Heart left ventricle (tissue), 13 donors: ENCODE measurements around the gene RNF112.

Source experiments
- CTCF ChIP-seq, 12 donors: fragments of 200-600 bp; sonication (generic) in 4 of 12; IDR thresholded peaks; one replicate each; pipeline versions ENCODE4 v1.5.0 to v1.8.0; 2018 to 2022; ENCODE audit warnings: antibody characterized with exemption in 12 of 12, mild to moderate bottlenecking in 5 of 12
- POLR2A ChIP-seq, 2 donors: fragments of 450-650 bp; IDR thresholded peaks; one replicate each; pipeline ENCODE4 v1.6.1; 2017; ENCODE audit warnings: antibody characterized with exemption in 2 of 2, mild to moderate bottlenecking in 2 of 2, moderate library complexity in 2 of 2
- donor health status: ischemic (EF 13 %, LVEDD 7.1; RV severe dilation, severe dysfunction).
- donor health status: DM: no; HTN: yes; CAD: no.
- donor health status: DM: no; HTN: no; CAD: no.
- donor health status: ischemic (EF 25% LVEDD 6.9; RV normal size, moderate dysfunction).
- donor health status: ischemic (EF 25% LVEDD 5.7; RV mildly dilated, moderate dysfunction).
- donor health status: ischemic (EF 35%, LVEDD 5.7; RV mildly dilated, moderate dysfunction).
- donor health status: nonischemic (EF 11% LVEDD 7.7; RV severe dilation, severe dysfunction).
- donor health status: DM: yes; HTN: yes; CAD: no.
- donor health status: PGD.
- donor health status: ischemic (EF 29% LVEDD 5.4; RV normal size, mild dysfunction).
- donor health status: nonischemic (EF 23%, LVEDD 6.1; RV moderate dilation, normal function).

GRCh38 chr17:19443148-19443547, 32.1 kb downstream of the RNF112 start:
- no peak for TF ChIP-seq CTCF (IDR thresholded peaks at IDR 0.05)
- TF ChIP-seq POLR2A (IDR thresholded peaks at IDR 0.05): no peak
